H1 (cell line): ENCODE data around the gene PGPEP1. TPM values are rescaled to one million over a fixed set of nuclear protein-coding genes. Genes with fewer than 3 reads are reported as not detected.

Experiments used
- CTCF ChIA-PET: fragments of 300-600 bp; sonication (Branson Sonifier 250); formaldehyde crosslinking; loops from one replicate; lab custom pipeline; 2021; ENCODE audit not compliant: partially characterized antibody; lab: Charles Lee
- POLR2A ChIA-PET: fragments of 300-600 bp; sonication (Branson Sonifier 250); formaldehyde crosslinking; loops from one replicate; lab custom pipeline; 2021; ENCODE audit warnings: inconsistent platforms; ENCODE audit not compliant: partially characterized antibody; lab: Charles Lee
- DNase-seq, 2 experiments: peaks; one replicate each; pipeline versions ENCODE4 v3.0.0 to v3.0.0-alpha.2; 2010 to 2022; ENCODE audit warnings: low spot score in 2 of 2, low read depth in 1 of 2, mixed read lengths in 1 of 2
- FAIRE-seq: peaks from 2 replicates; lab custom pipeline; 2011; peaks lifted over from hg19 to GRCh38; lab: Jason Lieb, UNC
- H2AFZ ChIP-seq: 2 replicates; pipeline ENCODE4 v1.8.1; 2012; ENCODE audit warnings: low read length, inconsistent platforms
- H2AK5ac ChIP-seq: 2 replicates; pipeline ENCODE4 v1.6.1; 2013; ENCODE audit warnings: low read depth, low read length
- H2BK120ac ChIP-seq: replicated peaks from 2 replicates; pipeline ENCODE3; 2013; ENCODE audit warnings: low read depth, low read length, inconsistent platforms
- H2BK12ac ChIP-seq: 2 replicates; pipeline ENCODE4 v1.6.1; 2013; ENCODE audit warnings: low read depth, low read length
- H2BK15ac ChIP-seq: 2 replicates; pipeline ENCODE4 v1.6.1; 2013; ENCODE audit warnings: low read length
- H2BK20ac ChIP-seq: 2 replicates; pipeline ENCODE4 v1.6.1; 2013; ENCODE audit warnings: low read length
- H2BK5ac ChIP-seq: 2 replicates; pipeline ENCODE4 v1.6.1; 2013; ENCODE audit warnings: low read depth, low read length
- H3K14ac ChIP-seq: 2 replicates; pipeline ENCODE4 v1.6.1; 2013; ENCODE audit warnings: inconsistent platforms; ENCODE audit not compliant: insufficient read length
- H3K18ac ChIP-seq: 2 replicates; pipeline ENCODE4 v1.6.1; 2013; ENCODE audit warnings: low read length; ENCODE audit errors: extremely low read depth
- H3K23ac ChIP-seq: 2 replicates; pipeline ENCODE4 v1.6.1; 2013; ENCODE audit warnings: inconsistent platforms; ENCODE audit not compliant: insufficient read length
- H3K23me2 ChIP-seq: 2 replicates; pipeline ENCODE4 v1.6.1; 2013; ENCODE audit warnings: low read depth, low read length
- H3K27ac ChIP-seq: 2 replicates; pipeline ENCODE4 v1.6.1; 2011; ENCODE audit warnings: low read depth, low read length, inconsistent platforms
- H3K27me3 ChIP-seq, 4 experiments: replicated peaks in 1 of 4; 1 replicate in 1 of 4; 2 replicates in 3 of 4; pipeline versions ENCODE4 v1.6.1 to v1.8.1; 2011 to 2013; ENCODE audit warnings: low read length in 3 of 4, mild to moderate bottlenecking in 3 of 4, inconsistent platforms in 2 of 4, mixed read lengths in 2 of 4, moderate library complexity in 1 of 4; ENCODE audit not compliant: control insufficient read depth in 3 of 4, insufficient read depth in 3 of 4; ENCODE audit errors: extremely low read depth in 1 of 4
- H3K36me3 ChIP-seq, 4 experiments: 2 replicates each; pipeline versions ENCODE4 v1.6.1 to v1.8.1; 2011 to 2013; ENCODE audit warnings: mild to moderate bottlenecking in 4 of 4, low read length in 3 of 4, moderate library complexity in 2 of 4, control low read depth in 1 of 4, inconsistent platforms in 1 of 4; ENCODE audit not compliant: insufficient read depth in 4 of 4, control insufficient read depth in 2 of 4
- H3K4ac ChIP-seq: replicated peaks from 2 replicates; pipeline ENCODE3; 2013; ENCODE audit warnings: low read length, low read depth, mixed read lengths, inconsistent platforms; ENCODE audit not compliant: insufficient read length
- H3K4me1 ChIP-seq, 4 experiments: replicated peaks in 1 of 4; 1 replicate in 1 of 4; 2 replicates in 3 of 4; pipeline versions ENCODE4 v1.6.1 to v1.8.1; 2011 to 2013; ENCODE audit warnings: low read length in 3 of 4, inconsistent platforms in 2 of 4, mixed read lengths in 1 of 4; ENCODE audit not compliant: insufficient read depth in 4 of 4, control insufficient read depth in 3 of 4
- H3K4me2 ChIP-seq, 2 experiments: 2 replicates each; pipeline versions ENCODE4 v1.6.1 to v1.8.1; 2011 to 2013; ENCODE audit warnings: low read depth in 2 of 2, low read length in 2 of 2, control low read depth in 1 of 2, inconsistent platforms in 1 of 2, mild to moderate bottlenecking in 1 of 2; ENCODE audit not compliant: insufficient read depth in 1 of 2
- H3K4me3 ChIP-seq, 4 experiments: fragments of 200-600, 300-600 bp in 1 of 4; sonication (generic), shearing (Covaris generic), sonication (Bioruptor Twin) in 1 of 4; 2 replicates each; pipeline versions ENCODE4 v1.5.1 to v1.8.1; 2011 to 2016; ENCODE audit warnings: low read length in 4 of 4, low read depth in 3 of 4, control low read depth in 2 of 4, inconsistent platforms in 2 of 4, mild to moderate bottlenecking in 2 of 4, mixed read lengths in 1 of 4, moderate library complexity in 1 of 4; ENCODE audit not compliant: insufficient read depth in 2 of 4; ENCODE audit errors: extremely low read depth in 1 of 4
- H3K56ac ChIP-seq: replicated peaks from 2 replicates; pipeline ENCODE3; 2013; ENCODE audit warnings: low read depth, mild to moderate bottlenecking, mixed read lengths, low read length, inconsistent platforms; ENCODE audit not compliant: insufficient read length
- H3K79me1 ChIP-seq: 2 replicates; pipeline ENCODE4 v1.6.1; 2013; ENCODE audit warnings: low read depth, low read length, control low read depth
- H3K79me2 ChIP-seq, 2 experiments: 2 replicates each; pipeline versions ENCODE4 v1.6.1 to v1.8.1; 2012 to 2013; ENCODE audit warnings: low read length in 2 of 2, mild to moderate bottlenecking in 2 of 2, inconsistent platforms in 1 of 2; ENCODE audit not compliant: insufficient read depth in 2 of 2, control insufficient read depth in 1 of 2
- H3K9ac ChIP-seq, 4 experiments: replicated peaks in 1 of 4; 1 replicate in 1 of 4; 2 replicates in 3 of 4; pipeline versions ENCODE4 v1.6.1 to v1.8.1; 2011 to 2013; ENCODE audit warnings: low read depth in 3 of 4, low read length in 3 of 4, control low read depth in 2 of 4, mild to moderate bottlenecking in 2 of 4, moderate library complexity in 2 of 4, inconsistent platforms in 1 of 4; ENCODE audit errors: extremely low read depth in 1 of 4
- H3K9me3 ChIP-seq, 2 experiments: 2 replicates each; pipeline versions ENCODE4 v1.6.1 to v1.8.1; 2012 to 2013; ENCODE audit warnings: mild to moderate bottlenecking in 2 of 2, moderate library complexity in 2 of 2, control low read depth in 1 of 2, inconsistent platforms in 1 of 2, low read depth in 1 of 2, low read length in 1 of 2, mixed read lengths in 1 of 2; ENCODE audit not compliant: insufficient read depth in 2 of 2
- H4K20me1 ChIP-seq, 2 experiments: replicated peaks in 1 of 2; 2 replicates each; pipeline versions ENCODE3 to v1.8.1; 2011 to 2013; ENCODE audit warnings: inconsistent platforms in 2 of 2, low read length in 2 of 2, mild to moderate bottlenecking in 1 of 2; ENCODE audit not compliant: insufficient read depth in 2 of 2, control insufficient read depth in 1 of 2
- H4K5ac ChIP-seq: 2 replicates; pipeline ENCODE4 v1.6.1; 2013; ENCODE audit warnings: low read length, low read depth, mixed read lengths, inconsistent platforms; ENCODE audit not compliant: insufficient read length
- H4K8ac ChIP-seq: 2 replicates; pipeline ENCODE4 v1.8.0; 2013; ENCODE audit warnings: mild to moderate bottlenecking, moderate library complexity, low read length, inconsistent platforms; ENCODE audit not compliant: insufficient read depth; ENCODE audit errors: extremely low read depth
- H4K91ac ChIP-seq: replicated peaks from 2 replicates; pipeline ENCODE3; 2013; ENCODE audit warnings: low read length, mixed read lengths, inconsistent platforms; ENCODE audit not compliant: insufficient read length
- CEBPB ChIP-seq: IDR thresholded peaks from 2 replicates; pipeline ENCODE4 v1.6.1; 2012; ENCODE audit warnings: low read depth, low read length
- CTBP2 ChIP-seq: IDR thresholded peaks from 2 replicates; pipeline ENCODE4 v1.7.0; 2011; ENCODE audit warnings: borderline replicate concordance, mild to moderate bottlenecking, moderate library complexity, mixed read lengths, low read length; ENCODE audit not compliant: insufficient read depth, insufficient read length
- HDAC2 ChIP-seq, 2 experiments: fragments of 300-600 bp in 1 of 2; sonication (generic) in 1 of 2; IDR thresholded peaks; 2 replicates each; pipeline ENCODE4 v1.6.1; 2011 to 2012; ENCODE audit warnings: low read depth in 2 of 2, low read length in 2 of 2, mild to moderate bottlenecking in 2 of 2, moderate library complexity in 2 of 2, borderline replicate concordance in 1 of 2, inconsistent platforms in 1 of 2
- HDAC6 ChIP-seq: IDR thresholded peaks from one replicate; pipeline ENCODE4 v1.7.1; 2012; ENCODE audit warnings: low read depth, mild to moderate bottlenecking, inconsistent platforms, low read length, moderate library complexity
- KDM5A ChIP-seq: fragments of 200-600 bp; IDR thresholded peaks from 2 replicates; pipeline ENCODE4 v1.7.1; 2012; ENCODE audit warnings: mild to moderate bottlenecking, low read length, inconsistent platforms, mixed read lengths
- NANOG ChIP-seq: IDR thresholded peaks from 2 replicates; pipeline ENCODE4 v1.6.1; 2011; ENCODE audit warnings: low read length, low read depth, mild to moderate bottlenecking, inconsistent platforms; ENCODE audit not compliant: insufficient read depth, poor library complexity, severe bottlenecking
- NRF1 ChIP-seq: IDR thresholded peaks from 2 replicates; pipeline ENCODE4 v1.6.1; 2011; ENCODE audit warnings: mild to moderate bottlenecking, low read depth, low read length, improper control_type of control experiment
- SIRT6 ChIP-seq: IDR thresholded peaks from one replicate; pipeline ENCODE4 v1.7.1; 2012; ENCODE audit warnings: low read length, inconsistent platforms
- SP1 ChIP-seq: IDR thresholded peaks from 2 replicates; pipeline ENCODE4 v1.6.1; 2011; ENCODE audit warnings: low read depth, low read length
- TBP ChIP-seq: IDR thresholded peaks from 2 replicates; pipeline ENCODE4 v1.6.1; 2011; ENCODE audit warnings: low read depth, low read length, improper control_type of control experiment
- WGBS, 2 experiments: shearing (Covaris generic) in 1 of 2; methylation state at CpG; one replicate each; pipeline versions ENCODE4 v1.1.6 to v1.1.7; 2013 to 2015; ENCODE audit warnings: low lambda C conversion rate in 2 of 2, mixed read lengths in 2 of 2, inconsistent platforms in 1 of 2, low coverage in 1 of 2, missing lambda C conversion rate in 1 of 2; ENCODE audit not compliant: insufficient replicate concordance in 2 of 2, insufficient coverage in 1 of 2, insufficient read length in 1 of 2; ENCODE audit errors: extremely low coverage in 1 of 2, missing lambda C conversion rate in 1 of 2; 5-methylcytosine and 5-hydroxymethylcytosine counted together
- polyA plus RNA-seq, 7 experiments: library from polyadenylated mRNA; depleted of rRNA in 3 of 7; stranded (reverse) in 5 of 7; unstranded in 2 of 7; fragments of >200 nt in 5 of 7; fragments of 200-250 nt in 2 of 7; gene quantifications; 1 replicate in 5 of 7; 2 replicates in 1 of 7; 4 replicates in 1 of 7; pipeline versions ENCODE4 v1.2.1 to v1.2.3, GENCODE V29; 2011 to 2013; ENCODE audit warnings: missing spikeins in 2 of 7, mixed read lengths in 2 of 7
- total RNA-seq: library from RNA; stranded (reverse); fragmentation: NEBNext Ultra II Directional; extraction: Animal tissue kit (Norgen Biotek cat#: 25700); gene quantifications from 2 replicates; pipeline ENCODE4 v1.2.1, GENCODE V29; 2021
- TF ChIP-seq, protein P1 (sequence below): IDR thresholded peaks from 2 replicates; pipeline ENCODE4 v1.6.1; 2011; ENCODE audit warnings: low read depth, mild to moderate bottlenecking, low read length; ENCODE audit not compliant: insufficient read depth

PGPEP1 gene
- total and polyA plus RNA-seq, 2 of the 8 experiments (the other 6 are each of a cell fraction or from before 2014, with no cell fraction given): 17.0 to 33.4 TPM

DNA sequence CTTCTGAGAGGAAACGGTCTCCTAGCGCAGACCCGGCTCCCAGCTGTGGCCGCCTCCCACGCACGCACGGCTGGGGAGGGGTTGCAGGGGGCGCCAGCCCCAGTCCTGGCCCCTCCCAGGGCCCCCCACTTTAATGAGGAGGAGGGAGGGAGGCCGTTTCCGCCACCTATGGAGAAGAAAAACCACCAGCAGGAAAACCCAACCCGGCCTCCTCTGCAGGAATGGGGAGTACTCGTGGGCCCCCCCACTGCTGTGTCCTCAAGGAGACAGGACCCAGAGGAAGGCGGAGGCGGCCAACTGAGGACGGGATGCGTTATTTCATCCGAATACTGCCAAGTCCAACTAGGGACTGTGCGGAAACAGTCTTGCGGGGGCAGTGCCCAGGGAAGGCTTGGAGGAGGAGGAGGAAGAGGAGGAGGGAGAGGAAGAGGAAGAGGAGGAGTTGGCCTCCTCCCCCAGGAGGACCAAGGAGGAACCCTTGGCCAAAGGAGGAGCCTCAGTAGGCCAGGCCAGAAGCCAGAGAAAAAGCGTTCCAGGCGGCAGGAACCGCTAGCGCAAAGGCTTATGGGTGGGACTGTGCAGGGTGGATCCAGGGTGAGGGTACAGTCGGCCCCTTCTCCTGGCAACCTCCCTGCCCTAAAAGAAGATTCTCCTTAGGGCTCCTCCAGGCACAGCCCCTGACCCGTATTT, 74.9 kb downstream of the PGPEP1 start:
- no peak overlapping the region for H3K4ac ChIP-seq
- no peak overlapping the region for H3K23ac ChIP-seq
- H3K14ac ChIP-seq: no peak overlapping the region
- H3K9me3 ChIP-seq: no peaks in the 10 kb centered on the region
- peaks cover 0 to 26% (median 21%) of the 10 kb centered on the region in 4 experiments; a peak in 6 of 7 replicates for H3K4me1 ChIP-seq
- H2BK5ac ChIP-seq: 0 out of 2 replicates have a peak overlapping the region, but pooled peaks have one; percentile 35
- H3K9ac ChIP-seq: no peak overlapping the region
- no peak overlapping the region for H2BK120ac ChIP-seq
- H3K27ac ChIP-seq: no peak overlapping the region
- peaks cover 19% of the 10 kb centered on the region; the same call in 1 of the 2 replicates for H3K23me2 ChIP-seq
- ChIA-PET CTCF (interaction anchor here (0.6 to 11.0 kb wide), 13 partner anchors 16 to 900 kb away, joined by 3 to 177 read pairs (median 4); partner anchors contain the start of genes GDF15, IQCN and LRRC25), POLR2A (interaction anchor here (1.3 to 2.0 kb wide), 8 partner anchors 13 to 134 kb away, joined by 3 to 8 read pairs (median 5); partner anchors contain the start of genes JUND, LSM4 and PGPEP1)
- no peak overlapping the region for H3K56ac ChIP-seq
- peaks cover 0 to 2% of the 10 kb centered on the region in 2 experiments for H4K20me1 ChIP-seq
- H2BK12ac ChIP-seq: peak overlapping the region; percentile 50; the same call in 1 of the 2 replicates
- H4K5ac ChIP-seq: no peak overlapping the region
- H2AK5ac ChIP-seq: peak overlapping the region; percentile 54; the same call in 1 of the 2 replicates
- no peak overlapping the region for H4K8ac ChIP-seq
- H2AFZ ChIP-seq: no peak overlapping the region
- FAIRE-seq (no peak), DNase-seq (no peak)
- H3K79me2 ChIP-seq: no peaks in the 10 kb centered on the region
- no peaks in the 10 kb centered on the region for H3K79me1 ChIP-seq
- H2BK20ac ChIP-seq: no peak overlapping the region
- H4K91ac ChIP-seq: no peak overlapping the region
- H3K27me3 ChIP-seq: peaks cover 5 to 26% (median 20%) of the 10 kb centered on the region in 4 experiments
- H3K4me3 ChIP-seq: no peak overlapping the region
- H3K18ac ChIP-seq: peak overlapping the region; percentile 48
- no peaks in the 10 kb centered on the region for H3K36me3 ChIP-seq
- H2BK15ac ChIP-seq: peak overlapping the region; percentile 81; the same call in 1 of the 2 replicates
- 80% methylated on average over 24 of the region's 25 CpGs; no CpG with 5 or more reads in 1 of the 2 experiments for WGBS, 2 experiments
- no peak overlapping the region; a peak in 1 of 4 replicates for H3K4me2 ChIP-seq
- TF ChIP-seq HDAC6 (no peak), HDAC2 (IDR thresholded peaks at IDR 0.05; ENCODE audit: borderline replicate concordance in 1 of 2, low read depth in 2 of 2, low read length in 2 of 2) (no peak), NRF1 (no peak), CTBP2 (no peak), NANOG (no peak), CEBPB (no peak), SIRT6 (no peak), KDM5A (no peak), TBP (no peak), SP1 (no peak)
- TF ChIP-seq, protein P1, sequence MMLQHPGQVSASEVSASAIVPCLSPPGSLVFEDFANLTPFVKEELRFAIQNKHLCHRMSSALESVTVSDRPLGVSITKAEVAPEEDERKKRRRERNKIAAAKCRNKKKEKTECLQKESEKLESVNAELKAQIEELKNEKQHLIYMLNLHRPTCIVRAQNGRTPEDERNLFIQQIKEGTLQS: no peak
